Mammary epithelial cell (primary cell): ENCODE results near the gene GCLM.

Source experiments
- EZH2 ChIP-seq: IDR thresholded peaks from 2 replicates; pipeline ENCODE4 v1.6.1; 2012; ENCODE audit warnings: low read length, inconsistent platforms, borderline replicate concordance
- TF ChIP-seq, protein P1 (sequence below), 2 donors: IDR thresholded peaks in 1 of 2; conservative IDR thresholded peaks in 1 of 2; 2 replicates each; pipeline ENCODE4 v1.5.1; 2011 to 2012; ENCODE audit warnings: inconsistent platforms in 2 of 2, low read length in 2 of 2, mild to moderate bottlenecking in 2 of 2, control low read depth in 1 of 2, low read depth in 1 of 2; ENCODE audit not compliant: insufficient read depth in 1 of 2; ENCODE audit errors: extremely low read depth in 1 of 2

DNA sequence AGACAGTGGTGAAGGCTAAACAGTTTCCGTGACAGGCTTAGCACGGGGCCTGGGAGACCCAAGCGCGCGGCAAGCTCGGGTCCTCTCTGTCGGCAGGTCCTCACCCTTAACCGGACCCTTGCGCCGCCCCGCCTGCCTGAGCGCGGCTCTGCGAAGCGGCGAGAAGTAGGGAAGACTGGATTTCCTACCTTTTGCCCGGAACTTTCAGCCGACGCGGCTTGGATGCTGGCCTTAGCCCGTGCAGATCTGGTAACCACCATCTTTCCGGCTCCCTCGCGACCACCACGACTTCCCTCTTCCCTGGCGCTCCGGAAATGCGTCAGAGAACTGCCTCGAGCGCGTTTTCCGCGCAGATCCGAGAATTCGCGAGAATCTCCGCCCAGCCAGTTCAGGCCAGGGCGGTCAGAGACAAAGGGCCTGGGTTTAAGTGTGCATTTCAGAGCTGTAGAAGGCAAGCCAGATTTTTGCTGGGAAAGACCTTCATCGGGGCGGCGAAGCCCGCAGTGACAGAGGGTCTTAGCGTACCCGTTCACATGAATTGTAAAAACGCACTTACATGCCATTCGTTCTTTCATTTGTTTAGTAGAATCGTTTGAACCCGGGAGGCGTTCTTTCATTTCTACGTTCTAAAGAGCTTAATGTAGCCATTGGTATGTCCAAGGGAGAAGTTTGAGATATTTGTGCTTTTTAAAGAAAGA is 30.2 kb downstream of the GCLM start, which contains the start of gene DNTTIP2:
- no peak for TF ChIP-seq EZH2
- TF ChIP-seq, protein P1, sequence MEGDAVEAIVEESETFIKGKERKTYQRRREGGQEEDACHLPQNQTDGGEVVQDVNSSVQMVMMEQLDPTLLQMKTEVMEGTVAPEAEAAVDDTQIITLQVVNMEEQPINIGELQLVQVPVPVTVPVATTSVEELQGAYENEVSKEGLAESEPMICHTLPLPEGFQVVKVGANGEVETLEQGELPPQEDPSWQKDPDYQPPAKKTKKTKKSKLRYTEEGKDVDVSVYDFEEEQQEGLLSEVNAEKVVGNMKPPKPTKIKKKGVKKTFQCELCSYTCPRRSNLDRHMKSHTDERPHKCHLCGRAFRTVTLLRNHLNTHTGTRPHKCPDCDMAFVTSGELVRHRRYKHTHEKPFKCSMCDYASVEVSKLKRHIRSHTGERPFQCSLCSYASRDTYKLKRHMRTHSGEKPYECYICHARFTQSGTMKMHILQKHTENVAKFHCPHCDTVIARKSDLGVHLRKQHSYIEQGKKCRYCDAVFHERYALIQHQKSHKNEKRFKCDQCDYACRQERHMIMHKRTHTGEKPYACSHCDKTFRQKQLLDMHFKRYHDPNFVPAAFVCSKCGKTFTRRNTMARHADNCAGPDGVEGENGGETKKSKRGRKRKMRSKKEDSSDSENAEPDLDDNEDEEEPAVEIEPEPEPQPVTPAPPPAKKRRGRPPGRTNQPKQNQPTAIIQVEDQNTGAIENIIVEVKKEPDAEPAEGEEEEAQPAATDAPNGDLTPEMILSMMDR (conservative IDR thresholded peaks at IDR 0.05 in 1 of 2, IDR thresholded peaks at IDR 0.05 in 1 of 2; ENCODE audit: extremely low read depth in 1 of 2, insufficient read depth in 1 of 2, low read depth in 1 of 2, low read length in 2 of 2) = no peak
